T-helper 2 cell treated with Interferon-gamma antibody and Interleukin-4, amounts not matched to agents 100 ng/mL and 5 ng/mL, for 36 hours (primary cell): ENCODE results near the gene CCDC80. TPM values are rescaled to one million over a fixed set of nuclear protein-coding genes. Genes with fewer than 3 reads are reported as not detected.

Experiments
- intact Hi-C: fragments of 100-400 bp; cut with micrococcal nuclease; formaldehyde crosslinking; loops from one replicate; pipeline ENCODE4 v1.15.1; 2023
- total RNA-seq: library from RNA; stranded (reverse); gene quantifications from 2 replicates; pipeline ENCODE4 v1.2.3, GENCODE V29; 2022

The CCDC80 gene
- total RNA-seq, 1 donor from 2014 or later, result not detected

GRCh38 chr3:112597945-112598344 lies 43.0 kb downstream of the CCDC80 start:
- intact Hi-C loops, result no loop called here

GRCh38 chr3:112594856-112595255 lies 46.1 kb downstream of the CCDC80 start:
- intact Hi-C loops, result no loop called here

GRCh38 chr3:112593258-112593657 lies 47.7 kb downstream of the CCDC80 start:
- intact Hi-C loops, result no loop called here

- intact Hi-C loops, result no loop called here
These were observed 53.6 kb downstream of the CCDC80 start for GRCh38 chr3:112587336-112587735.

- intact Hi-C loops, result no loop called here
These were observed 55.2 kb downstream of the CCDC80 start for GRCh38 chr3:112585782-112586181.

GRCh38 chr3:112583105-112583504 lies 57.8 kb downstream of the CCDC80 start:
- intact Hi-C loops, result loop anchor here (5.0 kb wide), 1 partner anchor 149 kb away; no protein-coding TSS in a partner anchor

GRCh38 chr3:112582244-112582874 lies 58.6 kb downstream of the CCDC80 start:
- intact Hi-C loops, result loop anchor here (1.0 to 5.0 kb wide), 5 partner anchors 61 to 706 kb away; no protein-coding TSS in a partner anchor

- intact Hi-C loops, result loop anchor here (5.0 kb wide), 1 partner anchor 153 kb away; no protein-coding TSS in a partner anchor
These were observed 61.2 kb downstream of the CCDC80 start for GRCh38 chr3:112579697-112580096.

- intact Hi-C loops, result no loop called here
These were observed 61.7 kb downstream of the CCDC80 start for GRCh38 chr3:112579232-112579631.

- intact Hi-C loops, result no loop called here
These were observed 68.2 kb downstream of the CCDC80 start for GRCh38 chr3:112572701-112573100.

- intact Hi-C loops, result no loop called here
These were observed 71.7 kb downstream of the CCDC80 start for GRCh38 chr3:112569265-112569664.

- intact Hi-C loops, result no loop called here
These were observed 72.3 kb downstream of the CCDC80 start for GRCh38 chr3:112568642-112569041.

GRCh38 chr3:112564940-112565305 lies 76.0 kb downstream of the CCDC80 start:
- intact Hi-C loops, result loop anchor here (5.0 kb wide), 3 partner anchors 103 to 967 kb away; partner anchors contain the start of genes SIDT1 and SPICE1

- intact Hi-C loops, result loop anchor here (5.0 kb wide), 3 partner anchors 102 to 968 kb away; partner anchors contain the start of genes SIDT1 and SPICE1
These were observed 76.5 kb downstream of the CCDC80 start for GRCh38 chr3:112564247-112564939.

- intact Hi-C loops, result loop anchor here (1.0 to 5.0 kb wide), 14 partner anchors 43 to 1495 kb away; partner anchors contain the start of genes ABHD10, ATP6V1A, BTLA and CCDC191
These were observed 79.0 kb downstream of the CCDC80 start, which contains the start of the genes ATG3 and SLC35A5 for GRCh38 chr3:112561734-112562529. Gene ATG3, minus strand, starts transcription at chr3:112561962. Its CDS starts 434 bp downstream, at chr3:112561528. Gene SLC35A5, plus strand, starts transcription at chr3:112562045. Its CDS starts 1,359 bp downstream, at chr3:112563404.

- intact Hi-C loops, result loop anchor here (1.0 to 5.0 kb wide), 5 partner anchors 43 to 971 kb away; partner anchors contain the start of genes SIDT1 and SPICE1
These were observed 79.5 kb downstream of the CCDC80 start for GRCh38 chr3:112561484-112561733.

- intact Hi-C loops, result loop anchor here (1.0 to 5.0 kb wide), 5 partner anchors 42 to 971 kb away; partner anchors contain the start of genes SIDT1 and SPICE1
These were observed 80.0 kb downstream of the CCDC80 start for GRCh38 chr3:112560721-112561483.

- intact Hi-C loops, result loop anchor here (2.0 to 5.0 kb wide), 4 partner anchors 42 to 972 kb away; partner anchors contain the start of genes SIDT1 and SPICE1
These were observed 80.6 kb downstream of the CCDC80 start for GRCh38 chr3:112560307-112560706.

- intact Hi-C loops, result no loop called here
These were observed 83.0 kb downstream of the CCDC80 start for GRCh38 chr3:112557976-112558375.

GRCh38 chr3:112555535-112556170 lies 85.3 kb downstream of the CCDC80 start:
- intact Hi-C loops, result no loop called here
